Activated CD4-positive, alpha-beta T cell treated with anti-CD3 and anti-CD28 coated beads, Interleukin-2, amount 50 U/mL, for 4 hours (primary cell): ENCODE measurements around the gene TBCCD1.
"Not testable (repeated sequence)": the region's sequence is repeated elsewhere in the genome, so short reads cannot be mapped to it uniquely, and the experiment has no call there.

Experiments
- DNase-seq, 2 experiments: peaks; one replicate each; pipeline ENCODE4 v3.0.0-alpha.2; 2020

The TBCCD1 gene

DNA sequence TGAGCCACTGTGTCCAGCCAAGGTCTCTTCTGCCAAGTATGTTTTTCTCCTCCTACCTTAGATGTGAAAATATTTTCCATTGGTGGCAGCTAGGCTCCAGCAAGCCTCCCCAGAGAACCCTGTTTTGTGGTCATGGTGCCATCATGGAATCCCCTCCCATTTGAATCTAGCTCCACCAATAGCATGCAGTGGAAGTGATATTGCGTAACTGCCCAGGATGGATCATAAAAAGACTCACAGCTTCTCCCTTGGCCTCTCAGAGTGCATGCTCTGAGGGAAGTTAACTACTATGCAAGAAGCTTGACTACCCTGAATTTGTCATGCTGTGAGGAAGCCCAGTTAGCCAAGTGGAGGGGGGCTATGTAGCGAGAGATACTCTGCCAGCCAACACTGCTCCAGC is 50.5 kb downstream of the TBCCD1 start:
- no peak for DNase-seq

DNA sequence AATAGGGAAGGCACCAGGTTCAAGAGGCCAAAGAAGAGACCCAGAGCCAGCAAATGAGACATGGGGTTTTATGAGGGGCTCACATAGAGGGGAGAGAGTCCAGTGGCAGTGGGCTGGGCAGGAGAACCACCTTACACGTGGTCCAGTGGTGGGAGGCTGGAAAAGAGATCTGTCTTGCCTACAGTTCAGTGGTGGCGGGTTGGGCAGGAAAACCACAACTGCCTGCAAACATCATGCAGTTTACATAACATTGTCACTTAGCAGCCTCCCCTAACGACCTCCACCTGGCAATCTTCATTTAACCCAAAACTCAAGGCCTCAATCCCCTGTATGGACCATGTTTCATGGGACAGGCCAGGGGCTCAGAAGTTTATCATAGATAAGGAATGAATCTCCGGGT is 52.0 kb downstream of the TBCCD1 start:
- DNase-seq, result no peak

DNA sequence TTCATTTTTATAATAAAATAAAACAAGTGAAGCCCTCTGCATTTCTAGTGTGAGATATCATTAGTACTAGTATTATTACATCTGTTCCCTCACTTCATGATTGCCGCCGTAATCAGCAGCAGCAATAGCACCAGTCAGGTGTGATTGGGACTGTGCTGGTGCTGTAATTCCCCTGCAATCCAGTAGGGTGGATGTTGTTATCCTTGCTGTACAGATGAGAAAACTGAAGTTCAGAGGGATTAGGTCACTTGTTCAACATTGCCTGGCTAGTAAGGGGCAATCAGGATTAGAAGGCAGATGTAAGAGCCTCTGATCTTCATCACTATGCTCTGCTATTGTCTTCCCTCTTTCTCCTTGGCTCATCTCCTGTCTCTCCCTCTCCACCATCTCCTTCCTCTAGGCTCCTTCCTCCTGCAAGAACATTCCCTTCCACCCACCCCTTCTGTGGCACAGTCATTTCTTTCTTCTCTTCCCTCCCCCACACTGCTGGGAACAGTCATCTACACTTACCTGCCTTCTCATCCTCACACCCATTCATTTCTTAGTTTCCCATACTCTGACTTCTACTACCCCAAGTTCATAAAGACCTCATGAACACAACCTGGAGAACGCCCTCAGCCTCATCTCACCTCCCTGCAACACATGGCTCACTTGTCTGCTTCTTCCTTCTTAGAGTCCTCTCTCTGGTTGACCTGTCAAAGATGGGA is 52.7 kb downstream of the TBCCD1 start:
- no peak for DNase-seq

DNA sequence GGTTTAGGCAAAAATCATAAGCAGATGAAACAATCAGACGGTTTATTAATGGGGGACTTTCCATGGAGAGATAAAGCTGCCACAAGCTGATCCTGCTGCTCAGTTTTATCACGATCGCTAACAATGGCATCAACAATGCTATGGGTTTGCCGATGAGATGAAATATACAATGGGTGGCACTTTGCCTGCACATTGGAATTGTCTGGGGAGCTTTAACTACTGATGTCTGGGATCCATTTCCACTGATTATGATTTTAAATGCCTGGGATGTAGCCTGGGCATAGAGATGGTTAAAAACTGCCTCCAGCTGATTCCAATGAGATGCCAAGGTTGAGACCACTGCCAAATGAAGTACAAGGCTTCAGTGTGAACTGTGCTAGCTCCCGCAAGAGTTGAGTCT is 53.8 kb downstream of the TBCCD1 start:
- no peak for DNase-seq

DNA sequence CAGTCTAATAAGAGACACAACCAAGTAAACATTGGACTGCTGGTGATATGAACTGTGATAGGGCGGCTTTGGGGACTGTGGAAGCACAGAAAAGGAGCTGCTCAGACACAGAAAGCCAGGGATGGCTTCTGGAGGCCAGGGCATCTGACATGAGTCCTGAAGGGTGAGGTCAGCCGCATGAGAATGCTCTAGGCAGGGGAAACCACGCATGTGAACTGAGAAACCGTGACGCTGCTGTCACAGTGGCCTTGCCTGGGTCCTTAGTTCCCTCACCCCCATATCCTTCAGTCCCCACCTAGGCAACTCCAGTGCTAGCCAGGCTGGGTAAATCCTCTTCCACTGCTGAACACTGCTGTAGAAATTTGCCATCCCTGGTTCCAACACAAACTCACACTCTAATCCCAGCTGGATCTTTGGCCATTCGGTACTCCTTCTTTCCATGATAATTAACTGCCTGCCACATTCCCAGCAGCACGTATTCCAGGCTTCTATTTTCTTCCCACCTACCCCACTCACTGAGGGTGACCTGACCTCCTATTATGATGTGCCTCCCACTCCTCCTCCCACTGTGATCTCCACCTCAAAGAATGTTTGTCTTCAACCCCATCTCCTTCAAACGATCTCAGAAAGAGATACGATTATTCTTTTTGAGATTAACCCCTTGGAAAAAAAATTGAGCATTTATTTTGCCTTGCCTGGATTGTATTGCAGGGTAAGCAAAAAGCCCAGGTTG is 54.4 kb downstream of the TBCCD1 start:
- no peak for DNase-seq

DNA sequence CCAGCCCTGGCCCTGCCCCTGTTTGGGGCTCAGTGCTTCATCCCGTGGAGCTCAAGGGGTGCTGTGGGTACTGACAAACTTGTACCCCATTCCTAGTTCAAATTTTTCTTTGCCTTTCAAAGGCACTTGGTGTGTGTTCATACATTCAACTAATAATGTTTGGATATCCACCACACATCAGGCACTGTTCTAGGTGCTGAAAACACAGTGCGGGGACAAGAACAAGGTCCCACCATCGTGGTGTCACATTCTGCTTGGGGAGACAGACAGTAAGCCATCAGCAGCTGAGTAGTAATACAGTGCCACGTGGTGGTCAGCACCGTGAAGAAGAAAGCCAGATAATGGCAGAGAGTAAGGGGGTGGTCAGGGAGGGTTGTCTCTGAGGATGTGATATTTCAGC is 55.4 kb downstream of the TBCCD1 start:
- no peak for DNase-seq

DNA sequence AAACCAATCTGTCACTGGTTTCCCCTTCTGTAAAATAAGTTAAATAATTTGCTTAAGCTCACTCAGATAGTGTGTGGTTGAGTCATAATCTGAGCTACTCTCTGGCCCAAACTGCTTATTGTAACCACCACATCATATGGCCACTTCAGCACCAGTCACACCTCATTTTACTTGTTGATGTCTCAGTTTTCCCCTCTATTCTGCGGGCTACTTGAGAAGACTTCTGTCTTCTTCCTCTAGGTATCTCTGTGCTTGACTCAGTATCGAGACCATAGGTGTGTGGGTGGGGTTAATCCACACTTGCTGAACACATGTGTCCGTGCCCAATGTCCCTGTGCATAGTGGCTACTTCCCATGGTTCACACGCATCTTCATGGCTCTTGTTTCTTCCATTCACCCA is 55.9 kb downstream of the TBCCD1 start:
- DNase-seq, result no peak

DNA sequence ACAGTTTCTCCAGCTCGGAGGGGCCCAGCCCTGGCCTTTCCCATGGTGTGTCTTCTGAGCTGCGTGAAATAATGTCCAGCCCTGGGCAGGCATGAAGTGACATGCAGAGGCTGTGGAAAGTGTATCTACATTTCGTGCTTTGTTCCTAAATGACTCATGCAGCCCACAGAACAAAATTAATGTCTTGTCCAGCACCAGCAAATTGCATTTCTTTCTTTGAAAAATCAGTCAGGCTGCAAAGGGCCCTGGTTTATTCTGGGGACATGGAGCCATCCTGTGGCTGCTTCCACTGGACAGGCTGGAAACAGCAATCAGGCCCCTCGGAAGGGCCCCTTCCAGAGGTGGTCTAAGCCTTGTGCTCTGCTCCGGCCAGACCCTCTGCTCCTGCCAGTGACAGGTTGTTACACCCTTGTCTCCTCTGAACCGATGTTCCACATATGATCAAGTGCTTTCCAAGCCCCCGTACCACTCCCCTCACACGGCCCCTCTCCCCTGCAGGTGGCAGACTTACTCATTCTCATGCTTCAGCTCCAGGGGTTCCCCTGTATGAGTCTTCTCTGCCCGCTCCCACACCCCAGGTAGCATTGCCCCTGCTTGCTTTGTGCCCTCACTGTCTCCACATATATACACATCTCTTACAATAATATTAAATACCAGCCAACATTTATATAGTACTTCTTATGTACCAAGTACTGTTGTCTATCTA is 56.6 kb downstream of the TBCCD1 start:
- DNase-seq, result no peak

DNA sequence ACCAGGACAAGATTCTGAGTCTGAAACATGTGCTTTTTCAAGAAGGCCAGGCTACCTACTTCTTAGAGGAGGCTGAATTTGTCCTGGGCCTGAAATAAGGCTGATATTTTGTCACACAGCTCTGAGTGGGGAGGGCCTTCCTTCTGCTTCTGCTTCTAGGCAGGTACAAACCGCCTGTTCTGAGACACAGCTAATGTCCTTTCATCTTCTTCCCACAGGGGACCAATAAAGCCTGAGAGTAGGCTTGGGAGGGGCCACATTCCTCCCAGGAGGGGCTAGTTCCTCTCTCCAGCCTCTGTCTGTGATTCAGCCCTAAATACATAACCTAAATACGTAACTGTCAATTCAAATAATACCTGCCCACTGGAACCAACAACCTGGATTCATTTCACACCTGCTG is 57.7 kb downstream of the TBCCD1 start:
- no peak for DNase-seq

DNA sequence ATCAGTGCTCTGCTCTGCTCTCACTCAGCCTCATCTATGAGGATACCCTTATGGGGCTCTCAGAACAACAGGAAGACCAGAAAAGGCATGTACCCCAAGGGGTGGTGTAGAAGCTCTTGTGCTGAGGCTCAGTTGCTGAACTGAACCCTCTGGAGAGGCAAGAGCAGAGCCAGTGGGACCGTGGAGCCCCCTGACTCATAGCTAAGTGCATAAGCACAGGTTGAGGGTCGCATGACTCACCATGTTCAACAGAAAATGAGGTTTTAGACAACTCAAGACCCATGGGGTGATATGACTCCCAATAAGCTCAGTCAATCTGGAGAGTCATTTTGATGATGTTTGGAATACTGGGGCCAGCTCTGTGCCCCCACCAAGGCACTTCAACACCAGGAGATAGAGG is 60.3 kb downstream of the TBCCD1 start:
- peak in 1 of 2 experiments; percentile 13 for DNase-seq

DNA sequence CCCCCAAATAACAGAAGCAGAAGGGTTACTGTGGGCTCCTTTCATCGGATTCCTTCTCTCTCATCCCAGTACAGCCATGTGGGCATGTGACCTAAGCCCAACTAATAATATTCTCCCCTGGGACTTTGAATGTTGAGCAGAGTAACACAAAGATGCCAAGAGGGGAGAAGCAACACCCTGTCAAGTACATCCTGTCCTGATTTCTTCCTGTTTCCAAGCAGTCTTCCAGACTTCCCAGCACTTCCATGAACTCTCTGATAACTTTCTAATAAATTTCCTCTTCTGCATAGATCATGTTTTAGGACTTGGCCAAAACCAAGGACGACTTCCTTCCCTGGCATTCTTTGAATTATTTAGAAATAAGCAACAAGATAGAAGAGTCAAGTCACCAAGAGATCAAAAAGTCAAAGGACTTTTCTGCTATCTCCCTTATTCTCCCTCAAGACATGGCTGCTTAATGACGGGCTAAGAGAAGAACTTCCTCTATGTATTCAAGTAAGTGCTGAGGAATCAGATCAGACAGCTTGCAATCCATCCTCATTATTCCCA is 60.9 kb downstream of the TBCCD1 start:
- DNase-seq, result no peak

DNA sequence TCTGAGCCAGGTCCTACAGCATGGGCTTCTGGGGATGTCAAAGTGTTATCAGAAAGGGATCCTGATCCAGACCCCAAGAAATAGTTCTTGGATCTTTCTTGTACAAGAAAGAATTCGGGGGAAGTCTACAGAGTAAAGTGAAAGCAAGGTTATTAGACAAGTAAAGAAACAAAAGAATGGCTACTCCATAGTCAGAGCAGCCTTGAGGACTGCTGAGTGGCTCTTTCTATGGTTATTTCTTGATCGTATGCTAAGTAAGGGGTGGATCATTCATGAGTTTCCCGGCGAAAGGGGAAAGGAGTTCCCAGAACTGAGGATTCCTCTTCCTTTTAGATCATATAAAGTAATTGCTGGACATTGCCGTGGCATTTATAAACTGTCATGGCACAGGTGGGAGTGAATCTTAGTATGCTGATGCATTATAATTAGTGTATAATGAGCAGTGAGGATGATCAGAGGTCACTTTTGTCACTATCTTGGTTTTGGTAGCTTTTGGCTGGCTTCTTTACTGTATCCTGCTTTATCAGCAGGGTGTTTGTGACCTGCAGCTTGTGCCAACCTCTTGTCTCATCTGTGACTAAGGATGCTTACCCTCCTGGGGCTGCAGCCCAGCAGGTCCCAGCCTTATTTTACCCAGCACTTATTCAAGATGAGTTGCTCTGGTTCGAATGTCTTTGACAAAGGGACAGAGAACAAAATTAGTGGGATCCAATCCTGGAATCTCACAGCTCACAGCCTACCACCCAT is 64.0 kb downstream of the TBCCD1 start:
- DNase-seq, result no peak

DNA sequence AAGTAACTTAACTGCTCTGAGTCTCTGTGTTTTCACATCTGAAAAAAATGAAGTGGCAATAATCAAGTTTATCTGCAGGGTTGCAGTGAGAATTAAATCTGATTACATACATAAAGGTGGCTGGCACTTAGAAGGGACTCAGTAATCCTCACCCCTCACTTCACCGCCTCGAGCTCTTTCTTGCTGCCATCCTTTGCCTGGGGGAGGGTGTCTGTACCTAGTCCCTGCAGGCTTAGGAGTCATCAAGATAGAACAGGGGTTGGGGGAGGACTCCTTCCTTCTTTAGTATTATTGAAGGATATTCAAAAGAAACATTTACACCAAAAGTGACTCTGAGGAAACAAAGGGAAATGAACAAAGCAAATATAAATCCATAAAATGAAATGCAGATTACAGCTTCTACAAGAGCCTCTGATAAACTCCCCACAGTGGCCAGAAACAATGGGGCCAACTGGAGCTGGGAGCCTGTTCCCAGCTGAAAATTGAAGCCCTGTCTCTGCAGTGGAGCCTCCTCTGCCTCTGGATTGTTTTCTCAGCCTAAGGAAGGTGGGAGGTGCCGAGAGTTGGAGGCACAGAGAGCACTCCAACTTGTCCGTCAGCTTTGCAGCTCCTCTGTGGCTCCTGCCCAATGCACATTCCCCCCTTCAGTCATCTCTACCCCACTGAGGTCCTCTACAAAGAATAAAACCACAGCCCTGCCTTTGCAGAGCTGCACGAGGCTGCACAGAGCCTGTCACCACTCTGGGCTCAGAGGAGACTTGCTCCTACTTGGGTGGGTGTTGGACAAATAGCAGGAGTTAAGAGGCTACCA is 64.8 kb downstream of the TBCCD1 start:
- no peak for DNase-seq

DNA sequence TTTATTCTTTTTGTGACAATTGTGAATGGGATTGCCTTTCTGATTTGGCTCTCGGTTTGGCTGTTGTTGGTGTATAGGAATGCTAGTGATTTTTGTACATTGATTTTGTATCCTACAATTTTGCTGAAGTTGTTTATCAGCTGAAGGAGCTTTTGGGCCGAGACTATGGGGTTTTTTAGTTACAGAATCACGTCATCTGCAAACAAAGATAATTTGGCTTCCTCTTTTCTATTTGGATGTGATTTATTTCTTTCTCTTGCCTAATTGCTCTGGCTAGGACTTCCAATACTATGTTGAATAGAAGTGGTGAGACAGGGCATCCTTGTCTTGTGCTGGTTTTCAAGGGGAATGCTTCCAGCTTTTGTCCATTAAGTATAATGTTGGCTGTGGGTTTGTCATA is 67.2 kb downstream of the TBCCD1 start:
- not testable (repeated sequence) for DNase-seq

DNA sequence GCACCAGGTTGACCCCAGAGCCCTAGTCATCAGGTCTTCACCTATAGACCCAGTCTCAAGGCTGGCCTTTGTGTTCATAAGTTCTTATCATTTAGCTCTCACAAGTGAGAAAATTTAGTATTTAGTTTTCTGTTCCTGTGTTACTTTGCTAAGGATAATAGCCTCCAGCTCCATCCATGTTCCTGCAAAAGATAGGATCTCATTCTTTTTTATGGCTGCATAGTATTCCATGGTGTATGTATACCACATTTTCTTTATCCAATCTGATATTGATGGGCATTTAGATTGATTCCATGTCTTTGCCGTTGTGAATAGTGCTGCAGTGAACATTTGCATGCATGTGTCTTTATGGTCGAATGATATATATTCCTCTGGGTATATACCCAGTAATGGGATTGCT is 69.1 kb downstream of the TBCCD1 start:
- not testable (repeated sequence) for DNase-seq

DNA sequence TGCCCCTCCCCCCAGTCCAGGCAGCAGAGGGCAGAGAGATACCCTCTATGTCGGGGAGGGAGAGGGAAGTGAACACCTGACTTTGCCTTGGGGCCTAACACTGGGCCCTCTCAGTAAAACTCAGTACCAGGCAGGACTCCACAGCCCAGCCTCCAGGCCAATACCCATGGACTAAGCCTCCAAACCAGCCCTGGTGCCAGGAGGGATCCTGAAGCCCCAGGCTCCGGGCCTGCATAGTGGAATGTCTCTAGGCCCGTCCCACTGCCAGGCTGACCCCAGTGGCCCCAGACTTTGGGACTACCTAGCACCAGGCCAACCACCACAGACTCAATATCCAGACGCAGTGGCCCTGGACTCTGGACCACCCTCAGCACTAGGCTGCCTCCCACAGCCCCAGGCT is 69.5 kb downstream of the TBCCD1 start:
- DNase-seq, result no peak

DNA sequence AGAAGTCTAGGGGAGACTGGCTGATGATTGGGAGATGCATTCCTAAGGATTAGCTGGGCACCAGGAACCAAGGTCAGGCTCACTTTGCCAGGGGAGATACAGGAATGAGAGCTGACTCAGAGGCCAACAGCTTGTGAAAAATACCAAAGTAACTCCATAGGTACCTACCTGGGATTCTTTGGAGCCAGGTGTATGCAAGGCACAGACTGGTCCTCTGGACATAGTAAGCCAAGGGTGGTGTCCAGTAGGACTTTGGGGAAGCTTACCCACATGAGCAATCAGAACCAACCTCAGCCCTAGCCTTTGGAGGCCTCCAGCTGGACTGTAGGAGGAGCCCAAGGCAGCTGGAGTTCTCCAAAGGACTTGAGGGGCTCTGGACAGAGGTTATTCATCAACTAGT is 70.5 kb downstream of the TBCCD1 start:
- DNase-seq, result no peak
